Measurements from ENCODE around the gene TNFRSF1B. TPM values are rescaled to one million over a fixed set of nuclear protein-coding genes. Genes with fewer than 3 reads are reported as not detected.
A peak's percentile ranks its signal among the peaks of the same experiment; 100 is the strongest.

The TNFRSF1B gene
- total and polyA plus RNA-seq, 4 donors, result 15.4 to 246 (median 65.5) TPM

- ATAC-seq (ENCODE audit: insufficient read depth, low FRiP score) (no peak), DNase-seq (peak in 1 of 3 donors; percentile 26)
- Histone ChIP-seq H3K27ac (ENCODE audit: low read depth in 1 of 2, low read length in 1 of 2) (peak overlapping the region; percentile 92 to 95), H3K27me3 (ENCODE audit: control insufficient read depth in 3 of 3, insufficient read depth in 3 of 3, low read length in 2 of 3) (no peaks in the 10 kb centered on the region), H3K9me3 (ENCODE audit: control insufficient read depth in 4 of 4, insufficient read depth in 3 of 4, low read length in 3 of 4) (no peaks in the 10 kb centered on the region), H3K9ac (ENCODE audit: insufficient read depth in 1 of 2, low read length in 2 of 2) (peak overlapping the region; percentile 16 to 55), H3K4me1 (ENCODE audit: control insufficient read depth in 5 of 5, insufficient read depth in 5 of 5, low read length in 5 of 5) (peaks cover 2 to 12% (median 4%) of the 10 kb centered on the region in 5 donors), H3K4me3 (peak overlapping the region; percentile 96), H3K36me3 (ENCODE audit: control insufficient read depth in 4 of 4, insufficient read depth in 4 of 4, low read length in 4 of 4) (peaks cover 0 to 7% (median 2%) of the 10 kb centered on the region in 4 donors)
- 26 to 54% methylated on average over 4 of the region's 4 CpGs for WGBS, 2 donors
- TF ChIP-seq CTCF (IDR thresholded peaks at IDR 0.05; ENCODE audit: control extremely low read depth, extremely low read depth), result no peak
Measured at GRCh38 chr1:12231276-12231595, 64.4 kb downstream of the TNFRSF1B start.

- Histone ChIP-seq H3K4me3 (no peak overlapping the region), H3K9me3 (ENCODE audit: control insufficient read depth in 4 of 4, insufficient read depth in 3 of 4, low read length in 3 of 4) (no peaks in the 10 kb centered on the region), H3K4me1 (ENCODE audit: control insufficient read depth in 5 of 5, insufficient read depth in 5 of 5, low read length in 5 of 5) (peaks cover 2 to 12% (median 4%) of the 10 kb centered on the region in 5 donors), H3K9ac (ENCODE audit: insufficient read depth in 1 of 2, low read length in 2 of 2) (no peak overlapping the region), H3K36me3 (ENCODE audit: control insufficient read depth in 4 of 4, insufficient read depth in 4 of 4, low read length in 4 of 4) (peaks cover 0 to 8% (median 5%) of the 10 kb centered on the region in 4 donors), H3K27me3 (ENCODE audit: control insufficient read depth in 3 of 3, insufficient read depth in 3 of 3, low read length in 2 of 3) (no peaks in the 10 kb centered on the region), H3K27ac (ENCODE audit: low read depth in 1 of 2, low read length in 1 of 2) (peak overlapping the region in 1 of 2 donors; percentile 32)
- DNase-seq (no peak), ATAC-seq (ENCODE audit: insufficient read depth, low FRiP score) (no peak)
- no peak for TF ChIP-seq CTCF (IDR thresholded peaks at IDR 0.05; ENCODE audit: control extremely low read depth, extremely low read depth)
- 82 to 95% methylated on average over 2 of the region's 2 CpGs for WGBS, 2 donors
Measured at GRCh38 chr1:12232221-12232620, 65.4 kb downstream of the TNFRSF1B start.

- Histone ChIP-seq H3K27ac (ENCODE audit: low read depth in 1 of 2, low read length in 1 of 2) (no peak overlapping the region), H3K27me3 (ENCODE audit: control insufficient read depth in 3 of 3, insufficient read depth in 3 of 3, low read length in 2 of 3) (no peaks in the 10 kb centered on the region), H3K9ac (ENCODE audit: insufficient read depth in 1 of 2, low read length in 2 of 2) (no peak overlapping the region), H3K36me3 (ENCODE audit: control insufficient read depth in 4 of 4, insufficient read depth in 4 of 4, low read length in 4 of 4) (peaks cover 15 to 37% (median 17%) of the 10 kb centered on the region in 4 donors), H3K4me3 (no peak overlapping the region), H3K9me3 (ENCODE audit: control insufficient read depth in 4 of 4, insufficient read depth in 3 of 4, low read length in 3 of 4) (no peaks in the 10 kb centered on the region), H3K4me1 (ENCODE audit: control insufficient read depth in 5 of 5, insufficient read depth in 5 of 5, low read length in 5 of 5) (peaks cover 0 to 1% (median 0%) of the 10 kb centered on the region in 5 donors)
- TF ChIP-seq CTCF (IDR thresholded peaks at IDR 0.05; ENCODE audit: control extremely low read depth, extremely low read depth), result peak; percentile 6
- ATAC-seq (ENCODE audit: insufficient read depth, low FRiP score), result no peak
- 69 to 78% methylated on average over 2 of the region's 2 CpGs for WGBS, 2 donors
- peak in 2 of 3 donors; percentile 8 to 12 for DNase-seq
Measured at GRCh38 chr1:12244078-12244477, 77.3 kb downstream of the TNFRSF1B start.

- no peak overlapping the region for H3K9ac ChIP-seq (ENCODE audit: insufficient read depth in 1 of 2, low read length in 2 of 2)
- TF ChIP-seq CTCF (IDR thresholded peaks at IDR 0.05; ENCODE audit: control extremely low read depth, extremely low read depth), result no peak
- H3K4me3 ChIP-seq, result no peak overlapping the region
- DNase-seq (peak in 1 of 3 donors; percentile 26), ATAC-seq (ENCODE audit: insufficient read depth, low FRiP score) (no peak)
- no peaks in the 10 kb centered on the region for H3K27me3 ChIP-seq (ENCODE audit: control insufficient read depth in 3 of 3, insufficient read depth in 3 of 3, low read length in 2 of 3)
- peaks cover 0 to 1% (median 0%) of the 10 kb centered on the region in 5 donors for H3K4me1 ChIP-seq (ENCODE audit: control insufficient read depth in 5 of 5, insufficient read depth in 5 of 5, low read length in 5 of 5)
- H3K9me3 ChIP-seq (ENCODE audit: control insufficient read depth in 4 of 4, insufficient read depth in 3 of 4, low read length in 3 of 4), result no peaks in the 10 kb centered on the region
- 84 to 94% methylated on average over 5 of the region's 5 CpGs for WGBS, 2 donors
- no peak overlapping the region for H3K27ac ChIP-seq (ENCODE audit: low read depth in 1 of 2, low read length in 1 of 2)
- H3K36me3 ChIP-seq (ENCODE audit: control insufficient read depth in 4 of 4, insufficient read depth in 4 of 4, low read length in 4 of 4), result peaks cover 16 to 39% (median 19%) of the 10 kb centered on the region in 4 donors
Measured at GRCh38 chr1:12244585-12244984, 77.8 kb downstream of the TNFRSF1B start.
